HG03097 (cell line): ENCODE results near the gene DAZAP2.

Experiments
- ATAC-seq: cut with Tn5 transposase; IDR thresholded peaks from one replicate; pipeline ENCODE4 v1.9.1; 2021; ENCODE audit not compliant: unreplicated experiment, low FRiP score

DAZAP2 gene, protein sequence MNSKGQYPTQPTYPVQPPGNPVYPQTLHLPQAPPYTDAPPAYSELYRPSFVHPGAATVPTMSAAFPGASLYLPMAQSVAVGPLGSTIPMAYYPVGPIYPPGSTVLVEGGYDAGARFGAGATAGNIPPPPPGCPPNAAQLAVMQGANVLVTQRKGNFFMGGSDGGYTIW

GRCh38 chr12:51238510-51239334 lies at the start of gene DAZAP2:
DAZAP2 (plus strand) TSS chr12:51238826; CDS start chr12:51238908, 82 bp downstream.
- ATAC-seq, result peak; percentile 79

DNA sequence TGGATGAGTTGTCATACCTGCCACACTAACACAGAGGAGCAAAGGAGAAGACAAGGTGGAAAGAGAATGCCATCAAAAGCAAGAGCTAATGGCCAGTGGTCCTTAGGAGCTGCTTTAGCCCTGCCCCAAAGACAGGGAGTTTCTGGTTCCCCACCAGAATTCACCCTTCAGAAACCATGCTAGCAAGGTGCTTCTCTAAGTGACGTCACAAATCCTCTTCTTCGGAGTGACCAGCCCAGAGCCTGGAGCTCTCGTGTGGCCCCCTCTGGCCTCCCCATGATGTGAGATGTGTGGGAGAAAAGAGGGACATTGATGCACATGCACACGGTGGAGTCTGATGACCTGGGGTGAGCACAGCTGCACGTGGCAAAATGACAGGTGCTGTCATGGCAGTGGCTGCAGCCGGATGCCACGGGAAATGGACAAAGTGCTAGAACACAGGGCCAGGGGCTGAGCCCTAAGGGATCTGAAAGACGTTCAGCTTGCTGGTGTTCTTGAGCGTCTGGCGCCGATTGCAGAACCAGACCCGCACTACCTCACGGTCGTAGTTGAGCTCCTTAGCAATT lies 48.8 kb upstream of the DAZAP2 start:
- ATAC-seq, result no peak

DNA sequence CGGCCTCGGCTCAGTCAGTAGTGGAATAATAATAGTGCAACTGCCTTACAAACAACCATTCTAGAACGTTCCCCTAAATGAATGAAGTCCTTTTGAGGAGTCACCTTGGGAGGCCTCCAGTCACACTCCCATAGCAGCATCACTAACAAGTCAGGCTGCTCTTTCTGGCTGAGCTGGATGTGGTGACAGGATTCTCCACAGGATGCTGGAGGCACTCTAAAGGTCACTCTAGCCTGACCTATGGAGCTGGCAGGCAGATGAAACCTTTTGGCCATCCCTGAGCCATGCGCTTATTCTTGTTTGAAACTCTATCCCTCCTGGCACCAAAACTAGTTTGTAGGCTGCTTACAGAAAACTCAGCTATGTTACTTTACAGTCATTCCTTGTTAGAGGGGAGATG lies 47.8 kb upstream of the DAZAP2 start:
- no peak for ATAC-seq

DNA sequence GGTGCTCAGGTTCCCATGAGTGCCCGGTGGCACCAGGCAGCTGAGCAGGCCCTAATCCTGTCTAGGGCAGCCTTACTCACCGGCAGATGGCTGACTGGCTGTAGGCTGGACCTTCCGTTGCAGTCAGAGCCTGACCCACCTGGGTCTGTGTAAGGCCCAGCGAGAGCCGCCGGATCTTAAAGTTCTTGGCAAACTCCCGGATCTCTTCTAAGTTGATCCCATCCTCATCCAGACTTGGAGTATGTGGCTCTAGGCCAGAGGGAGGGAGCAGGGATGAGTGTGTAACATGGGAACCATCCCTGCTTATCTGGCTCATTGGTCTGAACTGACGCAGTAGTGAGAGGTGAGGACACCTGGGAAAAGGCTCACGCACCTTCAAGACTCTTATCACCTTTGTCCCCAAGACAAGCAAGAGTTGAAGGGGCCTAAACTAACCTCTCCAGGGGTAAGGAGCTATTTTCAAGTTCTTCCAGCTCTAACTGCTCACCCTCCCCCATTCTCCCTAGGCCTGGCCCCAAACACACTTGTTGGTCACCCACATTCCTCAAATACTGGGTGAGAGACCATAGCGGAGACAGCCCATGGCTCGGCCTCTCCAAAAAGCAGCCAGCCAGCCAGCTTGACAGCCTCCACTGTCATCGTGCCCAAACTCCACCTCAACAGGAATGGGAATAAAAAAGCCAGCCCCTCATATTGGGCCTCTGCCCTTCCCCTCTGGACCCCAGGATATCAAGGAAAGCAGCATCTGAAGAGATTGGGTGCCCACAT lies 46.9 kb upstream of the DAZAP2 start:
- ATAC-seq, result no peak

DNA sequence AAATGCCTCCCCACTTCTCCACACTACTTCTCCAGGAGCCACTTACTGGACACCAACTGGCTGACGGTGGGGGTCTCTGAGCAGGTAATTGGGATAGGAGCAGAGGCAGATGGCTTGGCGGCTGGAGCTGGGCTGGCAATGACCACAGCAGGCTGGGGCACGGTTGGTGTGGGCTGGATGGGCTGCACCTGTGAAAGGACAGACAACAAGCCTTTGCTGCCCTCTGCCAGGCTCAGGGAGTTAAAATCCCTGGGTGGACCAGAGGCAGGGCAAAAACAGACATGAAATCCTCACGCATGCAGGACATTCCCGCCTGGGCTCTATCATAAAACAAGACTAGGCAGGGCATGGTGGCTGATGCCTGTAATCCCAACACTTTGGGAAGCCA lies 46.3 kb upstream of the DAZAP2 start:
- ATAC-seq, result no peak

GRCh38 chr12:51195841-51196240 lies 42.8 kb upstream of the DAZAP2 start:
- no peak for ATAC-seq

DNA sequence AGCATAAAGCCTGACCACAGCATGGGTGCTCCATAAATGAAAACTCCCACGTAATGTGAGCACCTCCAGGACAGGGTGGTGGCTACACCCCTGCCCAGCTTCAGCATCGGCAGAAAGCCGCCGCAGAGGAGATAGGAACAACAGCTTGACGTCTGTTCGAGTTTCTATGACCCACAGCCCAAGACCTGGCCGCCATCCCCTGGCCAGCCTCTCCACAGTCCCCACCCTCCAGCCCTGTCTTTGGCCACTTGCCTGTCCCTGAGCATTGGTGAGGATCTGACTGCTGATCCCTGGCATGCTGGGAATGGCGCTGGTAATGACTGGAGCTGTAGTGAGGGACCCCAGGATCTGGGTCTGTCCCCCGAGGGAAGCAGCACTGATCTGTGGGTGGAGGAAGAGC lies 42.1 kb upstream of the DAZAP2 start:
- no peak for ATAC-seq

DNA sequence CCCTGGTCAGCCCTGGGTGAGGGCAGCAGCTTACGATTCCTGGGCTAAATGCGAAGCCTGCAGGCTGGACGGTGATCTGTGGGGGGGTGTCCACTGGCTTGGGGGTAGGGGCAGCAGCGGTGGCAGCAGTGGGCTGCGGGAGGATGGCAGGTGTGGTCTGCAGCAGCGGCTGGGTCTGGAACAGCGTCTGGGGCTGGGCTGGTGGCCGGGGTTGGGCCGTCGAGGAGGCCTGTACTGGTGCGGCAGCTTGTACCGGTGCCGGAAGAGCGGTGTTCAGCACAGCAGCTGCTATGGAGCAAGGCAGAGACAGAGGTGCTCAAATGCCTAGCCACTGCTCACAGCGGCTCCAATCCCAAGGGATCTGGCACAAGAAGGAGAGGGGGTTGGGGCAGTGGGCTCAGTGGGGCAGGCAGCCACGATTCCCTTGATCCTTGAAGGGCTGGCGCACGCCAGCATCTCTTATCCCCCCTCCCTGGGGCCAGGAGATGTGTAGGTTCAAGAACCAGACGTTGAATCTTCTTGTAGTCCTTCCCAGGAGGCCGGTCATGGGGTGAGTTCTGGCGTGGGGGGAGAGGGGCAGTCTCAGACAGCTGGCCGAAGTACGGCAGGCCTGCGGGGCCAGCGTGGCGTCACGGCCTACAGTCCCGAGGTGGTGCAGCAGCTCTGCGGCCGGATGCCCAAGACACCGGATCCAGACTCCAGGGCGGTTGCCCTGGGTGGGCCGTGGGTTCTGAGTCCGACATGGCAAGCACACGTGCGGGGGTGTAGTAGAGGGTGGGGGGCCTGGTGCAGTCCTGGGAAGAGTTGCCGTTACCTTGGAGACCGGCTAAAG lies 40.7 kb upstream of the DAZAP2 start:
- no peak for ATAC-seq

- ATAC-seq, result no peak
Observed at GRCh38 chr12:51198568-51199365, 39.9 kb upstream of the DAZAP2 start.

GRCh38 chr12:51199366-51199945 lies 39.2 kb upstream of the DAZAP2 start:
- no peak for ATAC-seq

GRCh38 chr12:51200156-51200555 lies 38.5 kb upstream of the DAZAP2 start:
- no peak for ATAC-seq

DNA sequence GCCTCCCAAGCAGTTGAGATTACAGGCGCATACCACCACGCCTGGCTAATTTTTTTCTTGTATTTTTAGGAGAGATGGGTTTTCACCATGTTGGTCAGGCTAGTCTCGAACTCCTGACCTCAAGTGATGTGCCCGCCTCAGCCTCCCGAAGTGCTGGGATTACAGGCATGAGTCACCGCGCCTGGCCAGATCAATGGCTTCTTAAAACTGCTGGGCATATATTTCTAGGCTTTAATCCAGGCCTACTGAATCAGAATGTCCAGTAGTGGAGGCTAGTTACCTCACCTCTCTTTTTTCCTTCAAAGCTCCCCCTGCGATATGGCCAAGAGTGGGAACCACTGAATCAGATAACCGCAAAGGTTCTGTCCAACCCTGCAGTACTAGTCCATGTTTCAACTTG lies 37.8 kb upstream of the DAZAP2 start:
- no peak for ATAC-seq

- no peak for ATAC-seq
Observed at GRCh38 chr12:51202718-51203117, 35.9 kb upstream of the DAZAP2 start.

- ATAC-seq, result no peak
Observed at GRCh38 chr12:51205350-51205749, 33.3 kb upstream of the DAZAP2 start.

DNA sequence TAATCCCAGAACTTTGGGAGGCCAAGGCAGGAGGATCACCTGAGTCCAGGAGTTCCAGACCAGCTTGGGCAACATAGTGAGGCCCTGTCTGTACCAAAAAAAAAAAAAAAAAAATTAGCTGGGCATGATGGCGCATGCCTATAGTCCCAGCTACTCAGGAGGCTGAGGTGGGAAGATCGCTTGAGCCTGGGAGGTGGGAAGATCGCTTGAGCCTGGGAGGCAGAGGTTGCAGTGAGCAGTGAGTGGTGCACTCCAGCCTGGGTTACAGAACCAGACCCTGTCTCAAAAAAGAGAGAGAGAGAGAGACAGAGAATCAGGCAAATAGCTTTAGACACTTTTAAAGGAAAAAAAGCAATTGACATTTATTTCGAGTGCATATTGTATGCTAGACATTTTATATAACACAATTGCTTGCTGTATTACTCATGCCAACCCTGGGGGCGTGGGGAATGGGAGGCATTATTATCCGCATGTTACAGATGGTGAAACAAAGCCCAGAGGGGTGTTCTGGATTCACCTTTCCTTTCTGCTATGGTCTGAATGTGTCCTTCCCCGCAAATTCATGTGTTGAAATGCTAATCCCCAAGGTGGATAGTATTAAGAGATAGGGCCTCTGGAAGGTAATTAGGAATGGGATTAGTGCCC lies 30.5 kb upstream of the DAZAP2 start:
- ATAC-seq, result no peak

GRCh38 chr12:51209259-51209658 lies 29.4 kb upstream of the DAZAP2 start:
- no peak for ATAC-seq

DNA sequence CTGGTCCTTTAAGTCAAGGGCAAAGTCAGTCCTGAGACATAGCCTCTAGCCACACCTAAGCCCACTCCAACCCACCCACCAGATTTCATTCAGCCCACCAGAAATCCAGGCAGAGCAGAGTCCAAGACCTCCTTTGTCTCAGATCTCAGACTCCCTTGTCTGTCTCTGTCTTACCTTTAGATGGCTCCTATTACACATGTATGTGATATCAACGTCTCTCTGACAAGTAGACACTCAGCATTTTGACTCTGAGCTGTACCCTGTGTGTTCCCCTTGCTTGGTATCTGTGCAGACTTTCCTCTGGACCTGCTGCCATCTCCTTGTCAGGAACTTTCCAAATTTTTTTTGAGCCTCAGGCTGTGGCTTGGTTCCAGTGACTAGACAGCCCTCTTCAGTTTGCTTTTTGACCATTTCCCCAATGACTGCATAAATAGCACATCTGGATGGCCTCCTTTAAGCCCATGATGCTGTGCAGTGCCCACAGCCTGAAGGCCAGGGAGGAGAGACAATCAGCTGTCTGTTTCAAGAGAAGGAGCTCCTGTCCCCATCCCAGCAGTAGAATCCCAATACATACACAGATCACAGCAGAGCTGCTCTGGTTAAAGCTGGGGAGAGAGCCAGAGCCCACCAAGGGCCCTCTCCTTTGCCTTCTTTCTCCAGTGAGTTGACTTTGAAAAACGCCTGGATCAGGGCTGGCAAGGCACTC lies 27.8 kb upstream of the DAZAP2 start:
- ATAC-seq, result no peak

GRCh38 chr12:51214895-51215294 lies 23.7 kb upstream of the DAZAP2 start:
- no peak for ATAC-seq
